ENCODE results near the gene IL17RD. TPM values are rescaled to one million over a fixed set of nuclear protein-coding genes. Genes with fewer than 3 reads are reported as not detected.

IL17RD gene
- total RNA-seq, 1 experiment from 2014 or later: 8.3 TPM

DNA sequence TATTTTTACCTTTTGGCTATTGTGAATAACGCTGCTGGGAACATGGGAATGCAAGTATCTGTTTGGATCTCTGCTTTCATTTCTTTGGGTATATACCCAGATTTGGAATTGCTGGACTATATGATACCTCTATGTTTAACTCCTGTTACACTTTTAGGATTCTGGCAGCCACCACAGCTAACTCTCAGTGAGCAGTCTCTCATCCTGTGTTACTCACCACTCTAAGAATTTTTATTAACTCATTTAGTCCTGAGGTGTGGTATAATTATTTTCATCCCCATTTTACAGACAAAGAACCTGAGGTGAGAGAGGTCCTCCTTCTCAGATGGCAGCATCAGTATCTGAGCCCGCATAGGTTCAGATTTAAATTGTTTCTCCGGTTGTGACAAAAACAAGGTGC is 103.6 kb downstream of the IL17RD start:
- CTCF ChIA-PET: no interaction called here

DNA sequence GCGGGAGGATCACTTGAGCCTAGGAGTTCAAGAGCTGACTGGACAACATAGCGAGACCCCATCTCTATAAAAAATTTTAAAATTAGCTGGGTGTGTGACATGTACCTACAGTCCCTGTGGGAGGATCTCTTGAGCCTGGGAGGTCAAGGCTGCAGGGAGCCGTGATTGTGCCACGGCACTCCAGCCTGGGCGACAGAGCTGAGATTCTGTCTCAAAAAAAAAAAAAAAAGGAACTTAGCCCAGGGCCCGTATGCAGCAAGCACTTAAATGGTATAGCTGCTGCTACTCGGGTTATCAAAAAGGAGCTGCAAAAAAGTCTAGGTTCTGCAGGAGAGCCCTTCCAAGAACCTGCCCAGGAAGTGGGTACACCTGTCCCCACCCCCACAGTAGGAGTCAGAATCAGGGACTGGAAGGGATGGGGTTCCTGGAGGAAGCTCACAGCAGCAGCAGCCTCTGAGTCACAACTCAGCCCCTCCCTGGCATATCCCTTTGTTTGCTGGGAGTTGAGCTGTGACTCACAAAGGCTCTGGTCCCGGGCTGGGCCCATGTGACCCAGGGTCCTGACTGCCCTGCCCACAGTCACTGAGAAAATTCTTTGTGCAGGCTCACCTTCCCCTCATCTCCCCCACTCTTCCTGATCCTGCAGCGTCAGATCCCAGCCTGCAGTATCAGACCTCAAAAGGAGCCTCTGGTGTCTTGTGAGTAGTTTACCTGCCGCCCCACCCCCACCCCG is 104.9 kb downstream of the IL17RD start, which contains the start of gene SPATA12:
TSS of gene SPATA12 (plus strand) at position 576 of the 733 bp plus-strand sequence. CDS start 13,031 bp downstream, outside the sequence.
- DNase-seq: peak; percentile 94 to 97
- peak within 1 kb of the TSS; percentile 96 for H3K27ac ChIP-seq
- H3K4me2 ChIP-seq: peak within 1 kb of the TSS; percentile 66
- no peaks in the 10 kb centered on the region for H3K9me2 ChIP-seq (ENCODE audit: insufficient read depth)
- peak within 1 kb of the TSS; percentile 12; the same call in 1 of the 2 replicates for H3K4me3 ChIP-seq
- no peaks in the 10 kb centered on the region for H4K20me1 ChIP-seq (ENCODE audit: insufficient read depth)
- peaks cover 23% of the 10 kb centered on the region; the same call in 1 of the 2 replicates for H3F3A ChIP-seq (ENCODE audit: insufficient read depth, low read depth)
- ChIA-PET POLR2A (ENCODE audit: unreplicated experiment) (interaction anchor here (0.6 to 0.7 kb wide), 7 partner anchors 8 to 1414 kb away, joined by 3 to 15 read pairs (median 5); no protein-coding TSS in a partner anchor), CTCF (interaction anchor here (0.6 to 1.1 kb wide), 2 partner anchors 22 to 39 kb away, joined by 3 to 8 read pairs; no protein-coding TSS in a partner anchor)
- peaks cover 61% of the 10 kb centered on the region for H3K79me2 ChIP-seq (ENCODE audit: low read depth)
- TF ChIP-seq EZH2 (IDR thresholded peaks at IDR 0.05; ENCODE audit: low read depth) (no peak), CTCF (conservative IDR thresholded peaks at IDR 0.05) (no peak)
- BruUV-seq (replicated peaks): no TSS peak
- H3K9me3 ChIP-seq (ENCODE audit: insufficient read depth, low read depth): no peaks in the 10 kb centered on the region
- H3K36me3 ChIP-seq (ENCODE audit: low read depth): peaks cover 4% of the 10 kb centered on the region; the same call in 1 of the 2 replicates
- intact Hi-C loops (cut with micrococcal nuclease; ENCODE audit: unreplicated experiment): loop anchor here (1.0 to 2.0 kb wide), 3 partner anchors 18 to 53 kb away; no protein-coding TSS in a partner anchor
- no peak within 1 kb of the TSS for H2AFZ ChIP-seq
- H3K4me1 ChIP-seq (replicated peaks; ENCODE audit: insufficient read depth): peaks cover 45% of the 10 kb centered on the region
- H3K27me3 ChIP-seq (ENCODE audit: insufficient read depth, low read depth): no peaks in the 10 kb centered on the region

More for the DNA sequence above, 103.6 kb downstream of the IL17RD start:
- Histone ChIP-seq H3K36me3 (ENCODE audit: low read depth) (peaks cover 4% of the 10 kb centered on the region; the same call in 1 of the 2 replicates), H3K9me3 (ENCODE audit: insufficient read depth, low read depth) (no peaks in the 10 kb centered on the region), H2AFZ (no peak overlapping the region), H3K4me2 (peak overlapping the region; percentile 66), H4K20me1 (ENCODE audit: insufficient read depth) (no peaks in the 10 kb centered on the region), H3K27ac (peak overlapping the region; percentile 96), H3K79me2 (ENCODE audit: low read depth) (peaks cover 70% of the 10 kb centered on the region), H3F3A (ENCODE audit: insufficient read depth, low read depth) (peaks cover 27% of the 10 kb centered on the region; the same call in 1 of the 2 replicates), H3K27me3 (ENCODE audit: insufficient read depth, low read depth) (no peaks in the 10 kb centered on the region), H3K4me3 (no peak overlapping the region), H3K9me2 (ENCODE audit: insufficient read depth) (no peaks in the 10 kb centered on the region), H3K4me1 (replicated peaks; ENCODE audit: insufficient read depth) (peaks cover 58% of the 10 kb centered on the region)
- BruUV-seq (replicated peaks): no TSS peak
- POLR2A ChIA-PET (ENCODE audit: unreplicated experiment): no interaction called here
- TF ChIP-seq EZH2 (IDR thresholded peaks at IDR 0.05; ENCODE audit: low read depth) (no peak), CTCF (conservative IDR thresholded peaks at IDR 0.05) (no peak)
- intact Hi-C loops (cut with micrococcal nuclease; ENCODE audit: unreplicated experiment): loop anchor here (2.0 kb wide), 1 partner anchor 55 kb away; no protein-coding TSS in a partner anchor
- no peak for DNase-seq

DNA sequence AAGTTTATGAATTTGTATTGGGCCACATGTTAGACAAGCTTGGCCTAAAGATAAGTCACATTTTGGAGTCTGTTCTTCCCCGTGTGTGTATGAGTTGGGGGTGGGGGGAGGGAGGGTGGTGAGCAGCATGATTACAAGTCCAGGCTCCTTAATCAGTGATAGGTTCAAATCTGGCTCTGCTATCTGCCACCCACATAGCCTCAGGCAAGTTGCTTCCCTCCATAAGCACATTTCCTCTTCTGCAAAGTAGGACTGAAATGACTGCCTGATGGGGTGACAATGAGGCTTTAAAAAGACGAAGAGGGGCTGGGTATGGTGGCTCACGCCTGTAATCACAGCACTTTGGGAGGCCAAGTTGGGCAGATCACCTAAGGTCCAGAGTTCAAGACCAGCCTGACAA is 105.7 kb downstream of the IL17RD start:
- Histone ChIP-seq H2AFZ (no peak overlapping the region), H4K20me1 (ENCODE audit: insufficient read depth) (no peaks in the 10 kb centered on the region), H3K27me3 (ENCODE audit: insufficient read depth, low read depth) (no peaks in the 10 kb centered on the region), H3K27ac (peak overlapping the region; percentile 67), H3K4me1 (replicated peaks; ENCODE audit: insufficient read depth) (peaks cover 37% of the 10 kb centered on the region), H3F3A (ENCODE audit: insufficient read depth, low read depth) (peaks cover 22% of the 10 kb centered on the region; the same call in 1 of the 2 replicates), H3K79me2 (ENCODE audit: low read depth) (peaks cover 52% of the 10 kb centered on the region), H3K4me3 (no peak overlapping the region), H3K4me2 (0 out of 2 replicates have a peak overlapping the region, but pooled peaks have one; percentile 13), H3K9me2 (ENCODE audit: insufficient read depth) (no peaks in the 10 kb centered on the region), H3K9me3 (ENCODE audit: insufficient read depth, low read depth) (no peaks in the 10 kb centered on the region), H3K36me3 (ENCODE audit: low read depth) (peaks cover 4% of the 10 kb centered on the region; the same call in 1 of the 2 replicates)
- ChIA-PET CTCF (no interaction called here), POLR2A (ENCODE audit: unreplicated experiment) (interaction anchor here (0.7 kb wide), 1 partner anchor 45 kb away, joined by 4 read pairs; no protein-coding TSS in a partner anchor)
- peak; percentile 25 to 56 for DNase-seq
- intact Hi-C loops (cut with micrococcal nuclease; ENCODE audit: unreplicated experiment): no loop called here
- TF ChIP-seq EZH2 (IDR thresholded peaks at IDR 0.05; ENCODE audit: low read depth) (no peak), CTCF (conservative IDR thresholded peaks at IDR 0.05) (no peak)
- BruUV-seq (replicated peaks): no TSS peak
